SU-DHL-6 (cell line): ENCODE measurements around the gene C1QTNF8.

Experiments
- EZH2phosphoT487 ChIP-seq: fragments of 200-600 bp; sonication (generic), shearing (Covaris generic); conservative IDR thresholded peaks from 2 replicates; pipeline ENCODE4 v1.6.1; 2018; ENCODE audit warnings: mild to moderate bottlenecking, antibody characterized with exemption, low read length, moderate library complexity, mixed read lengths
- TF ChIP-seq, protein P1 (sequence below): fragments of 200-600 bp; sonication (generic); IDR thresholded peaks from one replicate; pipeline ENCODE4 v1.5.1; 2017; ENCODE audit warnings: antibody characterized with exemption, mild to moderate bottlenecking, low read length, moderate library complexity; ENCODE audit not compliant: insufficient read depth, poor library complexity, severe bottlenecking

DNA sequence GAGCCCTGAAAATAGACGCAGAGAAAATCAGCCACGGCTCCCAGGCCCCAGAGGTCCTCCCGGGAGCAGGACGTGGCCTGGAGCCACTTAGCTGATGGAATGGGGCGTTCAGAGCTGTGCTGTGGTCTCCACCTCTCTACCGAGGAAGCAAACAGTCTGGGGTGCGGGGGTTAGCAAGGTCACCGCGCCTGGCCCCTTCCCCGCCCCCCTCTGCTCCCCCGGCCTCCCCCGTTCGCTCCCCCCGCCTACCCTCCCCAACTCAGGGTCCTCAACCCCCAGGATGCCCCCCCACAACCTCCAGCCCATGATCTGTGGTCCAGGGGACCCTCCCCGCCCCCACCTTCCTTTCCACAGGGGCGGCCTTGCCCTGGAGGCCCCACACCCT is 20.6 kb upstream of the C1QTNF8 start:
- TF ChIP-seq, protein P1, sequence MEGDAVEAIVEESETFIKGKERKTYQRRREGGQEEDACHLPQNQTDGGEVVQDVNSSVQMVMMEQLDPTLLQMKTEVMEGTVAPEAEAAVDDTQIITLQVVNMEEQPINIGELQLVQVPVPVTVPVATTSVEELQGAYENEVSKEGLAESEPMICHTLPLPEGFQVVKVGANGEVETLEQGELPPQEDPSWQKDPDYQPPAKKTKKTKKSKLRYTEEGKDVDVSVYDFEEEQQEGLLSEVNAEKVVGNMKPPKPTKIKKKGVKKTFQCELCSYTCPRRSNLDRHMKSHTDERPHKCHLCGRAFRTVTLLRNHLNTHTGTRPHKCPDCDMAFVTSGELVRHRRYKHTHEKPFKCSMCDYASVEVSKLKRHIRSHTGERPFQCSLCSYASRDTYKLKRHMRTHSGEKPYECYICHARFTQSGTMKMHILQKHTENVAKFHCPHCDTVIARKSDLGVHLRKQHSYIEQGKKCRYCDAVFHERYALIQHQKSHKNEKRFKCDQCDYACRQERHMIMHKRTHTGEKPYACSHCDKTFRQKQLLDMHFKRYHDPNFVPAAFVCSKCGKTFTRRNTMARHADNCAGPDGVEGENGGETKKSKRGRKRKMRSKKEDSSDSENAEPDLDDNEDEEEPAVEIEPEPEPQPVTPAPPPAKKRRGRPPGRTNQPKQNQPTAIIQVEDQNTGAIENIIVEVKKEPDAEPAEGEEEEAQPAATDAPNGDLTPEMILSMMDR = no peak
- no peak for TF ChIP-seq EZH2phosphoT487
